AG09309 (cell line): ENCODE measurements around the gene PHF12.

Experiments
- DNase-seq: peaks from one replicate; pipeline ENCODE4 v3.0.0-alpha.2; 2010; ENCODE audit warnings: low read depth
- H3K4me3 ChIP-seq: 2 replicates; pipeline ENCODE4 v1.5.1; 2011; ENCODE audit warnings: mild to moderate bottlenecking, low read depth, low read length, moderate library complexity; ENCODE audit not compliant: control insufficient read depth
- TF ChIP-seq, protein P1 (sequence below): IDR thresholded peaks from 2 replicates; pipeline ENCODE4 v1.5.1; 2011; ENCODE audit warnings: mild to moderate bottlenecking, low read depth, low read length, inconsistent platforms; ENCODE audit not compliant: insufficient read depth, control insufficient read depth; ENCODE audit errors: missing control alignments

The PHF12 gene

DNA sequence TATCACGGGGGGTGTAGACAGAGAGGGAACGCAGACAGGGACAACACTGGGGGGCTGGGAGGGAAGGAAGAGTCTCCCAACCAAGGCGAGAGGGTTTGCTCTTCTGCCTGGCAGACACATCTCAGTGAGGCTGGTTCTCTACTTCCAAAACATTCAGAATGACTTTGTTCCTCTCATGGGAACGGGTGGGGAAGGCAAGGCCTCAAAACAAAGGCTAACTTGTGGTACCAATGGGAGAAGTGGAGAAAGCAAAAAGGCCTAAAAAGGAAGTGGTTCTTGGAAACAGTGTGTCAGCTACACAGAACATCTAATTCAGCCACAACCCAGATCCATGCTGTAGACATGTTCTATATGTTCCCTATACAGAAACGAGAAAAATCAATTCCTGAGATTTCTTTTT lies 61.3 kb downstream of the PHF12 start:
- no peak for DNase-seq
- no peak overlapping the region for H3K4me3 ChIP-seq

DNA sequence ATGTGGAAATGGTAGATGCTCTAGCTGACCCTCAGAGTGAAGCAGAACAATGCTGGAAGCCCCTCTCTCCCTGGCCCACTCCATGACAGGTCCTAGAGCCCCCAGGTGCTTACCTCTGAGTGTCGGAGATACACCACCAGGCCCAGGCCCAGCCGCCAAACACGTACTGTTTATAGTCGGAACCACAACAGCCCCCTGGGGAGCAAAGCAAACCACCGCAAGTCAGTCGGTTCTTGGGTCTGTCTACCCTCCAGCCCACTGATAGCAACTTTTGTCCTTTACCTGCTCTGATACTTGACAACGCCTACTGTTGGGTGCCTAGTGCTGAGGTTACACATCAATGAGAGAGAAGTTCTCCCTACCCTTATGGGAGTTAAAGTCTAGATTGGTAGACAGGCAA lies 62.5 kb downstream of the PHF12 start:
- H3K4me3 ChIP-seq = no peak overlapping the region
- TF ChIP-seq, protein P1, sequence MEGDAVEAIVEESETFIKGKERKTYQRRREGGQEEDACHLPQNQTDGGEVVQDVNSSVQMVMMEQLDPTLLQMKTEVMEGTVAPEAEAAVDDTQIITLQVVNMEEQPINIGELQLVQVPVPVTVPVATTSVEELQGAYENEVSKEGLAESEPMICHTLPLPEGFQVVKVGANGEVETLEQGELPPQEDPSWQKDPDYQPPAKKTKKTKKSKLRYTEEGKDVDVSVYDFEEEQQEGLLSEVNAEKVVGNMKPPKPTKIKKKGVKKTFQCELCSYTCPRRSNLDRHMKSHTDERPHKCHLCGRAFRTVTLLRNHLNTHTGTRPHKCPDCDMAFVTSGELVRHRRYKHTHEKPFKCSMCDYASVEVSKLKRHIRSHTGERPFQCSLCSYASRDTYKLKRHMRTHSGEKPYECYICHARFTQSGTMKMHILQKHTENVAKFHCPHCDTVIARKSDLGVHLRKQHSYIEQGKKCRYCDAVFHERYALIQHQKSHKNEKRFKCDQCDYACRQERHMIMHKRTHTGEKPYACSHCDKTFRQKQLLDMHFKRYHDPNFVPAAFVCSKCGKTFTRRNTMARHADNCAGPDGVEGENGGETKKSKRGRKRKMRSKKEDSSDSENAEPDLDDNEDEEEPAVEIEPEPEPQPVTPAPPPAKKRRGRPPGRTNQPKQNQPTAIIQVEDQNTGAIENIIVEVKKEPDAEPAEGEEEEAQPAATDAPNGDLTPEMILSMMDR = no peak
- no peak for DNase-seq

More for the DNA sequence above, 61.3 kb downstream of the PHF12 start:
- TF ChIP-seq, protein P1 = no peak

DNA sequence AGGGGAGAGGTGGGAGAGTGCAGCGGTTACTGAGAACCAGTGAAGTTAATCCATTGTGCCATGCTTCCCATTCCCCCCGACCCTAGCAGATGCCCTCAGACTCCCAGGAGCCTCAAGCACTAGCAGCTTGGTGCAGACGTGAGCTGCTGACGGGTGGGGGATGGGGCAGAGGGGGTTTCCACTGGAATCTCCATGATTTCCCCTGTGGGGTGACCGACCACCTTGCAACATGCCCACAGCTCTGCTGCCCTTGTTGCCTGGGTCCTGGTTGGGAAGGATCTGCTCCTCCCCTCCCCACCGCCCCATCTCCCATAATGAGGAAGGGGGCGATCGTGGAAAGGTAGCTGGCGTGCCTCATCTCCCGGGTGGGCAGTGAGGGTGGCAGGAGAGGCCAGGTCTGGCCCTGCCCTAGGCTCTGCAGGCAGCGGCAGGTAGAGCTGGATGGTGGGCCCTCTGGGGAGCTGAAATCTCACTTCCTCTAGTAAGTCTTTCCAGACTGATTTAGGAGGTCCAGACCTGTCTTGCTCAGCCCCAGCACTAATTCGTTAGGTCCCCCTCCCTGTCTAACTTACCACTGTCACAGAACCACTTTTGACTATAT lies 63.3 kb downstream of the PHF12 start:
- no peak overlapping the region for H3K4me3 ChIP-seq
- TF ChIP-seq, protein P1 = no peak
- no peak for DNase-seq

DNA sequence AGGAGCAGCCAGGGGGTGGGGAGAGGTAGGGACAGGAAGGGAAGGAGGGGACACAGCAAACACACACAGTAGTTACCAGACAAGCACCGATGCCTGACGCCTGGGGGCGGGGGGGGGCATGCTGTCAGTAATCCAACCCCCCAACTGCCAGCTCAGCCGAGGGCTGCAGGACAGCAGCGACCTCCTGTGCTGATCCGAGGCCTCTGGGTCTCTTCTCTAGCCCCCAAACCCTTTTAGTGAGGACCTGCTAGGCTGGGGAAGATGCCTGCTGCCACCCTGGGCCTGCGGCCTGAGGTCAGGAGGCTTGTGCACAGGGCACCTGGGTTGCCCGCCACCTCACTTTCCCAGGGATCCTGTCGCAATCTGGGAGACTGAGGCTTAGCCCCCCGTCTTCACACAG lies 65.4 kb downstream of the PHF12 start:
- H3K4me3 ChIP-seq = no peak overlapping the region
- no peak for DNase-seq
- TF ChIP-seq, protein P1 = no peak

DNA sequence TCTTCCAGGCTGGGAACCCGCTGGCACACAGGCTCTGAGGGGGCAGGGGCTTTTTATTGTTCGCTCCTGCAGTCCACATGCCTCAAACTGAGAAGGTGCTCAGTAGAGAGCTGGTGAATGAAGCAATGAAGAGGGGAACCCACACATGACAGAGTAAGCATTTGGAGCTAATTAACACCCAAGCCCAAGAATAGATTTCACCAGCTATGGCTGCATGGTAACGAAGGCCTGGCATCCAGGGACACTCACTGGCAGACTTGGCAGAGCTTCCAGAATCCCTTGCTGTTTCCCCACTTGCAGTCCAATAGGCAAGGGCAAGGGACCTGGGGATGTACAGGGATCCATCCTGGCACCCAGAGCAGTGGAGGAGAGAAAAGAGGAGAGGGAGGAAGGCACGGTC lies 66.0 kb downstream of the PHF12 start:
- TF ChIP-seq, protein P1 = no peak
- no peak for DNase-seq
- no peak overlapping the region for H3K4me3 ChIP-seq

DNA sequence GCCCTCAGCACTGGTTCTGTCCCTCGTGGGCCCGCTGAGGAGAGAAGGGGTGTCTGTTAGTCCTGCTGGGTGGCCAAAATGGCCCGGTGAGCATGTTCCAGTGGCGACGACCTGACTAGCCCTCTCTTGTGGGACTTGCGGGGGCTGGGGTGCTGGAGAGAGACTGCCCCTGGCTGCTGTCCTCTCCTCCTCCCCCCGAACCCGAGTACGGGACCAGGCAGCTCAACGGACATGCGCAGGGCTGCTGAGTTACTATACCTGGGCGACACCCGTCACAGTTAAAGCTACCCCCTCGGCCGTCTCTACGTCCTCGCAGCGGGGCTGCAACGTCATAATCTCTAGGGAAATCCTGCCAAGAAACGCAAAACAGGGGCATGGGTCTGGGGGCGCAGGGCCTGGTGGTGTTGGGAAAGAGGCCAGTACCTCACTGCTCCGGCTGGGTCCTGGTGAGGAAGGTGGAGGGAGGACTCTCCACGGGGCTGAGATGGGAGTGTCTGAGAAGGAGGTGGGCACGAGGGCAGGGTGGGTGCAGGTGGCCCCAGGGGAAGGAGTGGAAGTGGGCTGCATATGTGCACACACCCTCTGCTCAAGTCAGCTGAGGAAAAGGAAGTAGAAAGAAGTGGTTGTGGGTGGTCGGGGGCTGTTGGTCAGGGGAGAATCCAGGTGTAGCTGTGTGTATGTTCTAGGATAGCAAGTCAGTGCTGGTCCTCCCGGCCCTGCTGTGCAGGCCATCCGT lies 67.2 kb downstream of the PHF12 start:
- TF ChIP-seq, protein P1 = no peak
- H3K4me3 ChIP-seq = no peak overlapping the region
- DNase-seq = no peak
